HG03039 (cell line): ENCODE data around the gene SPOCK2.
"Not testable (repeated sequence)": the region's sequence is repeated elsewhere in the genome, so short reads cannot be mapped to it uniquely, and the experiment has no call there.

Experiments
- ATAC-seq: cut with Tn5 transposase; IDR thresholded peaks from one replicate; pipeline ENCODE4 v1.9.1; 2021; ENCODE audit warnings: mild to moderate bottlenecking, moderate library complexity; ENCODE audit not compliant: unreplicated experiment

Gene SPOCK2

GRCh38 chr10:72108830-72109635 lies 20.7 kb upstream of the SPOCK2 start:
- ATAC-seq: no peak

DNA sequence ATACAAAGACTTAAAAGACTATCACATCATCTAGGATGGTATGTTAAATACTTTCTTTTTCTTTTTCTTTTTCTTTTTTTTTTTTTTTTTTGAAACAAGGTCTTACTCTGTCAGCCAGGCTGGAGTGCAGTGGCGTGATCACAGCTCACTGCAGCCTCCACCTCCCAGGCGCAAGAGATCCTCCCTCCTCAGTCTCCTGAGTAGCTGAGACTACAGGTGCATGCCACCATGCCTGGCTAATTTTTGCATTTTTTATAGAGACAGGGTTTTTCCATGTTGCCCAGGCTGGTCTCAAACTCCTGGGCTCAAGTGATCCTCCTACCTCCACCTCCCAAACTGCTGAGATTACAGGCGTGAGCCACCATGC lies 19.6 kb upstream of the SPOCK2 start:
- not testable (repeated sequence) for ATAC-seq

GRCh38 chr10:72107325-72108003 lies 19.1 kb upstream of the SPOCK2 start:
- ATAC-seq: no peak

DNA sequence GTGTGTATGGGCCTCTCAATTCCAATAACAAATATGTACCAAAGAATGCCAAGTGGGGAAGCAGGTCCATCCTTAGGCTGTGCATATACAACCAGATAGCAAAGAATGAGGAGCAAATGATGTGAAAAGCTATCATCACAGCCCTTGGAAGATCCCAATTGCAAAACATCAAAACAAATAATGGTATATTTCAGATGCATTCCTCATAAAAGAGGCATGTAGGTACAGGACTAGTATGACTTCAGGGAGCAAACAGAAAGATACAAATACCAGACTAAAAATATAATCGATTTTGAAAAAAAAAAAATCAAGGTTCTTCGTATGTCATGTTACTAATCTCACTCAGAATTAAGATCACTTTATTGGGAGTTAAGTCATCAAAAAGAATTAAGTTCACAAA lies 18.5 kb upstream of the SPOCK2 start:
- no peak for ATAC-seq

DNA sequence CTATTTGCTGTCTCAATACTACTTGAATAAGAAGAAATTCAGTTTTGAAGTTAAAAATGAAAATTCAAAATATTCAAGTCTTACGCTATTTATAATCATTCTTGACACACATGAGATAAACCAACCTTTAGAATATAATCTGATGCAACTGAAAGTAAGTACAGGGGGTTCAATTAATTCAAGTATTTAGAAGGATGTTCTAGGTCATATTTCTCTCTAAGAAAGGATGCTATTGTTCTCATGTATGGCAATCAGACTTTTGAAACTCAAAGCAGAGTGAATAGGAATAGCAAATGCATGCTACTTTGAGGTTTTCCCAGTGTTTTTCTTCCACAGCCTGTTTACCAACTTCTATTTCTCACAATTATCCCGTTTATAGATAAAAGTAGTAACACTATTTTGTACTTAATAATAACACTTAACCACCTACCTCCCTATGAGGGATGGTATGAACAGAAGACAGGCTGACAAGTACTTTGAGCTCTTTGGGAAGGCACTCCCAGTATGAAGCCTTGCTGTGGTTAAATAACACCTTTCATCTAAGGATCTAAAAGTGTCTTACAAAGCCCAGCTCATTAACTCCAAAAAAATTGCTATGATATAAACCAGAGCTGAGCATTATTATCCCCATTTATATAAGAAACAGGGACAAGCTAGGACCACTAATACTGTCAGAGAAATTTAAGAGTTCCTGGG lies 18.0 kb upstream of the SPOCK2 start:
- no peak for ATAC-seq

DNA sequence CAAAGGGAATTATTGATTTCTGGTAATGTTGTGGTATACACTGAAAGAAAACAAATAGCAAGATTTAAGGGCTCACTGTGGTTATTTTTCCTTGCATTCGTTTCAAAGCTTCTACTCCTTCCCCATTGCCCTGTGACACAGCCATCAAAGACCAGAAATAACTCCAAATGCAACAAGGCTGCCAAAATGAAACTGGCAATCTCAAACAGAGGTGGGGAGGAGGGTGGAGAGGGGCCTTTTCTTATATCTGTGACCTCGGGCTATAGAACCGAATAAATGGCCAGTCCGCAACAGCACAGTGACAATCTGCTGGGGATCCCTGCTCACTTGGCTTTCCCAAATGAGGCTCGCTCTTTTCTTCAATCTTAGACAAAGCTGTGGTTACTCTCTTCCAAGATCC lies 17.4 kb upstream of the SPOCK2 start:
- ATAC-seq: no peak

DNA sequence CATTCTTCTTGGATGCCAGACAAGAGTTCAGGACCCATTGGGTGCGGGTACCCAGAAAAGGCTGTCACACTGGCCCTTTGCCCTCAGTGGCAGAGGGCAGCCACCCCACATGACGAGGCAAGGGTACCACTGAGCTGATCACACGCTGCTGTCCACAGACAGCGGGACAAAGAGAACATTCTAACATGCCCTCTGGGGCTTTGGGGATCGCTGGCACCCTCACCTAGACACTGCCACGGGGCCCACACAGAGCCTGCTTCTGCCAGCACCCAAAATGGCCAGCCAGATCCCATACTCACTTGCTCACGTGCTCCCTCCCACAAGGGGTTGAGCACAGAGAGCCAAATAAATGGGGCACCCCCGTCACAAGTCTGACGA lies 16.7 kb upstream of the SPOCK2 start:
- no peak for ATAC-seq

- no peak for ATAC-seq
Observed at GRCh38 chr10:72104472-72105097, 16.2 kb upstream of the SPOCK2 start.

DNA sequence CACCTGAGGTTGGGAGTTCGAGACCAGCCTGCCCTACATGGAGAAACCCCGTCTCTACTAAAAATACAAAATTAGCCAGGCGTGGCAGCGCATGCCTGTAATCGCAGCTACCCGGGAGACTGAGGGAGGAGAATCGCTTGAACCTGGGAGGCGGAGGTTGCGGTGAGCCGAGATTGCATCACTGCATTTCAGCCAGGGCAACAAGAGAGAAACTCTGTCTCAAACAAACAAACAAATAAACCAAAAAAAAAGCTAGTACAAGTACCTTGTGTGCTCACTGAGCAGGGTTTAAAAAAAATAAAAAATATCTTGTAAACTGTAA lies 11.2 kb upstream of the SPOCK2 start:
- no peak for ATAC-seq

GRCh38 chr10:72098836-72099599 lies 10.7 kb upstream of the SPOCK2 start:
- no peak for ATAC-seq

- no peak for ATAC-seq
Observed at GRCh38 chr10:72098301-72098835, 10.0 kb upstream of the SPOCK2 start.

- no peak for ATAC-seq
Observed at GRCh38 chr10:72097448-72098300, 9.3 kb upstream of the SPOCK2 start.

DNA sequence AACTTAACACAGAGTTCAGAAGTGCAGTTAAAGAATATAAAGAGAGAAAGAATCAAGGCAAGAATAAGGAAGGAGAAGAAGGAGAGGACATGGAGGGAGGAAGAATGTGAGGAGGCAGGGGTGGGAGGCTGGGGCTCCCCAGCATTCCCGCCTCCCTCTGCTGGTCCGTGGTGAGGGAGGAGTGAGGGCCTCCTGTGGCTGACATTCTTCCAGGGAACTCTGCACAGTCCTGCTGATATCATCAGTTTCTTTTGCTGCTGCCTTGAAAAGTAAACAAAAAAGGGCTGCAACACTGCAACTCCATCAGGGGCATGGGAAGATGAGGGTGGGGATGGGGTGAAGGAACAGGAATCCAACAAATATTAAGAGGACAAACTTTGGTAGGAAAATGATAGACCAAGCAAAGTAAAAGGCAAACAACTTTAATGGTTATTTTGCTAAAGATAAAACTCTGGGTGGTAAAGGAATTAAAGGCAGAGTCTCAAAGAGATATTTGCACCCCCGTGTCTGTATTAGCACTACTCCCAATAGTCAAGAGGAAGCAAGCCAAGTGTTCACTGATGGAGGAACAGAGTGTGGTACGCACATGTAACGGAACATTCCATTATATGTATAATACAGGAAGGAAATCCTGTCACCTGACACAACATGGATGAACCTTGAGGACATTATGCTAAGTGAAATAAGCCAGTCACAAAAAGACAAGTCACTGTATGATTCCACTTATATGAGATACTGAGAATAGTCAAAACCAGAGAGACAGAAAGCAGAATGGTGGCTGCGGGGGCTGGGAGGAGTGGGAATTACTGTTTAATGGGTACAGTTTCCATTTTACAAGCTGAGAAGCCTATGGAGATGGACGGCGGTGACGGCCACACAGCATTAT lies 8.0 kb upstream of the SPOCK2 start:
- no peak for ATAC-seq

- no peak for ATAC-seq
Observed at GRCh38 chr10:72095195-72095594, 6.8 kb upstream of the SPOCK2 start.

DNA sequence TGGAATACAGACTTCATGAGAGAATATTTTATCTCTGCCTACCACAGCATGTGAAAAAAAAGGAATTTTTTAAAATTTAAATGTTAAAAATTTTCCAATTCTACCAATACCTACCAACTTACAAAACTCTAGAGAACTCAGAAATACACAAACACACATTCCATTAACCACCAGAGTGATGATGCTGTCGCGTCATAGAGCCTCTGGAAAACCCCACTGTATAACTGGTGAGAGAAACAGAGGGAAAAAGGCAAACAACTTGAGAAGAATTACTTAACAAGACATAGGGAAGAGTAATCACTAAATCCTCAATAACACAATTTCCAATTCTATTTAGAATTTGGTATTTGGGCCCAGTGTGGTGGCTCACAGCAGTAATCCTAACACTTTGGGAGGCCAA lies 6.2 kb upstream of the SPOCK2 start:
- no peak for ATAC-seq

DNA sequence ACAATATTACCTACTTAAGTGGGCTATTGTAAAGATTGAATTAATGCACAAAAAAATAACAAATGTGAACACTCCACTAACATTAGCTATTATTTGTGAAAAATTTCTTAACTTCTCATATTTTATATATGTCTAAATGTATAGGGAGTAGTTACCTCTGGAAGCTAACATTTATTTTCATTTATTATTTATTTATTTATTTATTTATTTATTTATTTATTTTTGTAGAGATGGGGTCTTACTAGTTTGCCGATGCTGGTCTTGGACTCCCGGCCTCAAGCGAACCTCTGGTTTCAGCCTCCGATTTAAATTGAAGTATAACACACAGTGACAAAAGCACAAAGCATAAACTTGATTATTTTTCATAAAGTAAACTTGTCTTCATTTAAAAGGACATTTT lies 5.1 kb upstream of the SPOCK2 start:
- no peak for ATAC-seq

GRCh38 chr10:72092987-72093386 lies 4.6 kb upstream of the SPOCK2 start:
- no peak for ATAC-seq

GRCh38 chr10:72092171-72092924 lies 4.0 kb upstream of the SPOCK2 start:
- ATAC-seq: no peak
